Activated CD4-positive, alpha-beta T cell treated with anti-CD3 and anti-CD28 coated beads for 48 hours (primary cell): ENCODE results near the gene SNCB.
"Not testable (repeated sequence)": the region's sequence is repeated elsewhere in the genome, so short reads cannot be mapped to it uniquely, and the experiment has no call there.

Source experiments
- DNase-seq: peaks from one replicate; pipeline ENCODE4 v3.0.0-alpha.2; 2020

The SNCB gene

GRCh38 chr5:176620333-176620981 lies 9.9 kb downstream of the SNCB start:
- peak; percentile 37 for DNase-seq

- no peak for DNase-seq
These were observed 10.6 kb downstream of the SNCB start for GRCh38 chr5:176619569-176620332.

GRCh38 chr5:176619203-176619568 lies 11.1 kb downstream of the SNCB start:
- peak; percentile 93 for DNase-seq

- no peak for DNase-seq
These were observed 11.6 kb downstream of the SNCB start for GRCh38 chr5:176618783-176619182.

GRCh38 chr5:176616511-176616910 lies 13.8 kb downstream of the SNCB start:
- no peak for DNase-seq

- no peak for DNase-seq
These were observed 15.4 kb downstream of the SNCB start for GRCh38 chr5:176614805-176615478.

GRCh38 chr5:176612855-176613254 lies 17.5 kb downstream of the SNCB start:
- no peak for DNase-seq

GRCh38 chr5:176612008-176612407 lies 18.3 kb downstream of the SNCB start:
- no peak for DNase-seq

- peak; percentile 68 for DNase-seq
These were observed 18.9 kb downstream of the SNCB start for GRCh38 chr5:176611435-176611834.

- DNase-seq: no peak
These were observed 19.9 kb downstream of the SNCB start for GRCh38 chr5:176610435-176610773.

- DNase-seq: peak; percentile 69
These were observed 20.5 kb downstream of the SNCB start, which contains the start of gene GPRIN1 for GRCh38 chr5:176609724-176610434. GPRIN1 (minus strand) TSS chr5:176610156; CDS start chr5:176599834, 10,322 bp downstream.

- peak; percentile 48 for DNase-seq
These were observed 21.2 kb downstream of the SNCB start for GRCh38 chr5:176608937-176609723.

- DNase-seq: no peak
These were observed 22.1 kb downstream of the SNCB start for GRCh38 chr5:176608142-176608705.

GRCh38 chr5:176606875-176607274 lies 23.5 kb downstream of the SNCB start:
- no peak for DNase-seq

- no peak for DNase-seq
These were observed 24.3 kb downstream of the SNCB start for GRCh38 chr5:176606032-176606431.

GRCh38 chr5:176603091-176603490 lies 27.2 kb downstream of the SNCB start:
- DNase-seq: no peak

GRCh38 chr5:176601901-176602482 lies 28.3 kb downstream of the SNCB start:
- no peak for DNase-seq

- not testable (repeated sequence) for DNase-seq
These were observed 30.4 kb downstream of the SNCB start for GRCh38 chr5:176599749-176600430.

- peak; percentile 35 for DNase-seq
These were observed 32.6 kb downstream of the SNCB start for GRCh38 chr5:176597417-176598389.
